NB4 (cell line): ENCODE data around the gene RBM19.

Experiments
- DNase-seq: peaks from one replicate; pipeline ENCODE4 v3.0.0; 2010; ENCODE audit warnings: low read depth
- H3K4me3 ChIP-seq: one replicate; pipeline ENCODE4 v1.5.1; 2011; ENCODE audit warnings: mild to moderate bottlenecking, low read depth, low read length, moderate library complexity
- CTCF ChIP-seq: IDR thresholded peaks from one replicate; pipeline ENCODE4 v1.5.1; 2012; ENCODE audit warnings: low read depth, low read length
- MYC ChIP-seq: IDR thresholded peaks from 2 replicates; pipeline ENCODE4 v1.6.1; 2011; ENCODE audit warnings: low read depth, low read length
- POLR2A ChIP-seq: IDR thresholded peaks from 2 replicates; pipeline ENCODE4 v1.6.1; 2011; ENCODE audit warnings: mild to moderate bottlenecking; ENCODE audit not compliant: insufficient read length; ENCODE audit errors: extremely low read depth
- TF ChIP-seq, protein P1 (sequence below): IDR thresholded peaks from 2 replicates; pipeline ENCODE4 v1.6.1; 2011; ENCODE audit warnings: low read depth, low read length

Gene RBM19

GRCh38 chr12:113939867-113940266, 26.3 kb downstream of the RBM19 start:
- DNase-seq, result no peak
- H3K4me3 ChIP-seq, result no peak overlapping the region
- TF ChIP-seq, protein P1, sequence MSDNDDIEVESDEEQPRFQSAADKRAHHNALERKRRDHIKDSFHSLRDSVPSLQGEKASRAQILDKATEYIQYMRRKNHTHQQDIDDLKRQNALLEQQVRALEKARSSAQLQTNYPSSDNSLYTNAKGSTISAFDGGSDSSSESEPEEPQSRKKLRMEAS, result no peak
- TF ChIP-seq MYC (no peak), CTCF (no peak), POLR2A (no peak)

DNA sequence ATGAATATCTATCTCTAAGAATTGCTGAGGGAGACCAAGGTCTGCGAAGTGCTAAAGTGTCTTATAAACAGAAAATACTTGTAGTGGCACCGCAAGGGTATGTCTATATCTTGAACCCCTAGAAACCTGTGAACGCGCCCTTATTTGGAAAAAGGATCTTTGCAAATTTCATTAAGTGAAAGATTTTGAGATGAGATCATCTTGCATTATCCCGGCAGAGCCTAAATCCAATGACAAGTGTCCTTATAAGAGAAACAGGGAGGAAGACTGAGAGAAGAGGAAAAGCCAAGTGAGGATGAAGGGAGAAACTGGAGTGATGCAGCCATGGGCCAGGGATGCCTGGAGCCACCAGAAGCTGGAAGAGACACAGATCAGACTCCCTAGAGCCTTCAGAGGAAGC, 27.7 kb downstream of the RBM19 start:
- DNase-seq, result no peak
- H3K4me3 ChIP-seq, result no peak overlapping the region
- TF ChIP-seq CTCF, result no peak
- TF ChIP-seq, protein P1, result no peak
- no peak for TF ChIP-seq POLR2A
- no peak for TF ChIP-seq MYC

DNA sequence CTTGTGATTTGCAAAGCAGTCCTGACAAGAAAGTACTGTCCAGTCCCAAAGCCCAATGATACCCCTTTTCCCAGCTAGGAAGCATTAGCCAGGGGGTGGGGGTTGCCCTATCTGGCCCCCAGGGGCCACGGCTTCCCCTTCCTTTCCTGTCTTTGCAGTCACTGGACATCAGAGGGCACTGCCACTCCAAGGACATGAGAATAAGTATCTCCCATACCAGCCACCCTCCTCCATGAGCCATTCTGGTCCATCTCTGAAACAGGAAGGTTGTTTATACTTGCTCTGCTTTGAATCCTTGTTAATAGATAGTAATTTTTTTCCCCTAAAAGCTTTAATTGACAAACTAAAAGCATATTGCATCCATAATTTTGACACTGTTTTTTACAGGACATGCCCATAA, 29.7 kb downstream of the RBM19 start:
- no peak for TF ChIP-seq POLR2A
- TF ChIP-seq, protein P1, result no peak
- no peak for TF ChIP-seq MYC
- no peak for TF ChIP-seq CTCF
- no peak overlapping the region for H3K4me3 ChIP-seq
- no peak for DNase-seq

- TF ChIP-seq CTCF (no peak), POLR2A (no peak), MYC (no peak)
- TF ChIP-seq, protein P1, result no peak
- no peak for DNase-seq
- no peak overlapping the region for H3K4me3 ChIP-seq
Measured at GRCh38 chr12:113935459-113935858, 30.7 kb downstream of the RBM19 start.

- TF ChIP-seq, protein P1, result no peak
- TF ChIP-seq POLR2A (no peak), CTCF (no peak), MYC (no peak)
- no peak for DNase-seq
- H3K4me3 ChIP-seq, result no peak overlapping the region
Measured at GRCh38 chr12:113934946-113935345, 31.2 kb downstream of the RBM19 start.
